Stimulated activated CD4-positive, alpha-beta T cell treated with anti-CD3 and anti-CD28 coated beads, Interleukin-12 subunit alpha, Interleukin-12 subunit beta, amount 100 ng/mL, for 4 hours (primary cell): ENCODE data around the gene JMJD7.

Experiments
- DNase-seq: peaks from one replicate; pipeline ENCODE4 v3.0.0-alpha.2; 2020

Gene JMJD7

DNA sequence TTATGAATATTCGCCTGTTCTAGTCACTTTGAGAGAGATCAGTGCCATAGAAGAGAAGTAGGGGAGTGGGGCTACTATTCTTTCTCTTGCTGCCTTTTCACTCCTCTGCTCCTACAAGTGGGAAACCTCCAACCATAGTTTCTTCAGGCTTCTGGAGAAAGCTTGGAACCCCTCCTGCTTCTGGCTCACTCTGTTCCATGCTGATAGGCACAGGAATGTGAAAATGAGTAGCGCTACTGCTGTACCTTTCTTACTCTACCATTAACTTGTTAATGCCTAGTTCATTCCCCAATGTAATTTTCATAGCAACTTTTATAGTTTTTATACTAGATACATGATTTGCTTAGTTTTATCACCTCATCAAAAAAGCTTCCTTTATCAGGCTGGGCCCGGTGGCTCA is 26.7 kb upstream of the JMJD7 start:
- DNase-seq, result no peak

GRCh38 chr15:41801850-41802455 is 25.9 kb upstream of the JMJD7 start:
- no peak for DNase-seq

GRCh38 chr15:41804361-41804760 is 23.5 kb upstream of the JMJD7 start:
- DNase-seq, result no peak

DNA sequence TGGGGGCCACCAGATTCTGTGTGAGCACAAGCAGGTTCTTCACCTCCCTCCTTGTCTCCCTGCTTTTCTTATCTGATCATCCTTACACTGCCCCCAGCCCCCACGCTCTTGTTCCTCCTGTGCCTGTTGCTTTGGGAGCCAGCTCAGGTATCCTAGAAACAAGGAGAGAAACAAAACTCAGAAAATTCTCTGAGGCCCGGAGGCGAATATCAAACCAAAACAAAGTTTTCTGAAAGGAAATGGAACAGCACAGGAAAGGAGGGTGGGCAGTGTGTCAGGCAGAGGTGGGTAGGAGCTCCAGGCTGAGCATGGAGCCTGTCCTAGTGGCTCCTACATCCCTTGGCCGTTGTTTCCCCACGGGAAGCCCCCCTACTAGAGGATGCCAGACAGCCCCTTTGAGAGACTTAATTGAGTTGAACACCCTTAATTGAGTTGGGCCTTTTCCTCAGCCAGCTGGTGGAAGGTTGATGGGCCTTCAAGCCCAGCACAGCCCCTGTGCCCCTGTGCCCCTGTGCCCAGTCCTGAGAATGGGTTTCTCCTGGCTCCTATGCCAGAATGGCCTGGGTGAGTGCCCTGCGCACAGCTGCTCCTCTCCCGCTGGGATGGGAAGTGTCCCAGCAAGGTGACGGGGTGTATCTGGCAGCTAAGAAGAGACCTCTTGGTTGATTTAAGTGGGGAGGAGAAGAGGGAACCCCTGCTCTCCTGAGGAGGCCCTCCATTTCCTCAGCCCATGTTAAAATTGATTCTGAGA is 22.8 kb upstream of the JMJD7 start:
- DNase-seq, result no peak

DNA sequence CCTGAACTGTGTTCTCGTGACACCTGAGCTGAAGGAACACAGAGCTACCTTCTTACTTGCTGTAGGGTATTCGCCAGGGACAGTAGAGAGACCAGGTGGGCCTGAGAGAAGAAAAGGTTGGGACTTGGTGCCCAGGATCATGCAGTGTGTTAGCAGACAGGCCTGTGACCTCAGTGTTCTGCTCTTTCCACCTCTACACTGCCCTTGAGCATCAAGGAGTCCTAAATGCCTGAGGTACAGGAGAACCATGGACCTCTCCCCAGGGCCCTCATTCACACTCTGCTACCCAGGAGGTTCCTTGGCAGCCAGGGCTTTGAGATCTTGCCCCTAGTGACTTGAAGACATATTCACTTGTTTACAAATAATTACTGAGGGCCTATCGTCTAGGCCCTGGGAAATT is 22.2 kb upstream of the JMJD7 start:
- DNase-seq, result no peak

GRCh38 chr15:41806291-41807181 is 21.4 kb upstream of the JMJD7 start:
- no peak for DNase-seq

DNA sequence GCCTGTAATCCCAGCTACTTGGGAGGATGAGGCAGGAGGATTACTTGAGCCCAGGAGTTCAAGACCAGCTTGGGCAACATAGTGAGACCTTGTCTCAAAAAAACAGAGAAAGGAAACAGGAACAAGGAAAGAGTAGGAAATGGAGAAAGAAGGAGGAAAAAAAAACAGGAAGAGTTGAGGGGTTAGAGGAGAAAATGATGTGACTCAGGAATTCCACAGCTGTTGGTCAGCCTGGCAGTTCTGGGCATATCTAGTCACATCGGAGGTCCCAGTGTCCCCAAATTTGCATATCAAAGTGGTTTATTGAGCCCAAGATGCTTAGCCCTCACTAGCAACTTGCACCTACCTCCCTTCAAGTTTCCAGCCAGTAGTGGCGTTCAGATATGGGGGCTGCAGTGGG is 18.8 kb upstream of the JMJD7 start:
- no peak for DNase-seq

DNA sequence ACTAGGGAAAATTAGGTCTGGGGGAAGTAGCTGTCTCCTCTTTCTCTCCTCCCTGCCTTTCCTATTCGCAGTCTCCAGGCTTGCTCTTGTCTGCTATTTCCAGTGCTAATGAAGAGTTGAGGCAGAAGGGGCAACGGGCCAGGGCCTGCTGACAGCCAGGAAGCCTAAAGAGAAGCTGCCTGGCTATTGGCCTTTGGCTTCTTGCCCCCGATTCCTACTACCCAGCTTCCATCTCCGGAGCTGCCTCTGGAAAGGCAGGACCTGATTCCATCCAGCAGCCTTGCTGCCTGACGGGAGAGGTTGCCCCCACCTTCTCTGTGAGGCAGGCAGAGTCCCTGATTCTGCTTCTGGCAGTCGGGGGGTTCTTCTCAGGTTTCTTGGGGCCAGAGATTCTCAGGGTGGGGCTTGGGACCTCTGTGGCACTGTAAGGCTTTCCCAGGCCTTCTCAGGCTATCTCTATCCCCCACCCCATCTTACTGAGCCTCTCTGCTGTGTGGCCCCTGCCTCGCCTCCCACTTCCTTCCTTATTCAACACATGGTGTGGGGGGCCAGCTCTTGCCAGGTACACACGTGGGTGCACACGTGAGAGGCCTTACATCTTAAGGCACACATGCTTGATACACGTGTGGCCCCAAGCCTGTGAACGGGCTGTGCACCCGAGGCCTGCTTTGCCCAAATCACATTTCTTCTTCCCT is 18.2 kb upstream of the JMJD7 start:
- DNase-seq, result no peak

DNA sequence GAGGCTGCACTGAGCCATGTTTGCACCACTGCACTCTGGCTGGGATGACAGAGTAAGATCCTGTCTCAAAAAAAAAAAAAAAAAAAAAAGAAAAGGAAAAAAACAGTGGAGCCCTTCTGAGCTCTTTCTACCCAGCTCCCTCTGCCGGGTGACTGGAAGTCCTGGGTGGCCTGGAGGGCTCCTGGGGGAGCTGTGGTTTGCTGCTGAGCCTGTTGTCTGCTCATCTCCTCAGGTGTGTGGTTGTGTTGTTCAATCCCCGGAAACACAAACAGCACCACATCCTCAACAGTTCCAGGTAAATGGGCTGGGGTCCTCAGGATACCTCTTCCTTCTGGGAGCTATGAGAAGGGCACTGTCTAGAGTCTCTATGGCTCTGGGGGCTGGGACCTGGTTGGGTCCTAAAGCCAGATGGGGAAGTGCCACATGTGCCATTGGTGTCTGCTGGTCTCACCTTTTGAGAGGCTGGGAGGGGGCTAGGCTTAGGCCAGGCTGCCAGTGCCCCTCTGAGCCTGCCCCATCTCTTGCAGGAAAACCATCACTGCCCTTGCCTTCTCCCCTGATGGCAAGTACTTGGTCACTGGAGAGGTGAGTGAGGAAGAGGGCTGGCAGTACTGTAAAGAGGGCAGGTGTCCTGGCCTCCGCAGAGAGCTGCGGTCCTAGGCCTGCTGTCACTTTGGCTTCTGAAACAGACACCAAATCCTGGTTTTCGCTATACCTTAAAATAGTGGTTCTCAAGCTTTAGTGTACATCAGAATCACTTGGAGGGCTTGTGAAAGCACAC is 17.1 kb upstream of the JMJD7 start:
- DNase-seq, result no peak

DNA sequence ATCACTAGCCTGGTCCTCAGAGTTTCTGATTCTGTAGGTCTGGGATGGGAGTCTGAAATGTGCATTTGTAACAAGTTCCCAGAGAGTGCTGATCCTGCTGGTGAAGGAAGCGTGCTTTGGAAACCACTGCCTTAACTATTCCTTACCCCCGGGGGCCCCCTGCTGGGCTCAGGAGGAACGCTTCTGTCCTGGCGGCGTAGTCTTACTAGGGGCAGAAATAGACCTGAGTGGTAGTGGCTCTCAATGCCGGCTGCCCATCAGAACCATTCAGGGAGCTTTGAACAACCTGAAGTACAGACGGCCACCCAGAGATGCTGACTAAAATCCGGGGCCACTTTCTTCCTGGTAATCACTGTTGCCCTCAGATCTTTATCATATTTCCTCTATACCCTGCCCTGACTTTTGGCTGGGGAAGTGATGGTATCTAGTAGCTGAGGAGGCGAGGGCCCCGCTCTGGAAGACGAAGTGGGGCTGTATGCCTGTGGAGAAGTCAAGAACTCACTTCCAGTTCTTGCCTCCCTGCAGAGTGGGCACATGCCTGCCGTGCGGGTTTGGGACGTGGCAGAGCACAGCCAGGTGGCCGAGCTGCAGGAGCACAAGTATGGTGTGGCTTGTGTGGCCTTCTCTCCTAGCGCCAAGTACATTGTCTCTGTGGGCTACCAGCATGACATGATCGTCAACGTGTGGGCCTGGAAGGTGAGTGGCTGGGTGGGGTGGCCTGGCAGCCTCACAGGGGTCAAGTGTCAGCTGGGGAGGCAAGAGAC is 16.3 kb upstream of the JMJD7 start:
- DNase-seq, result peak; percentile 71

GRCh38 chr15:41812820-41813375 is 15.0 kb upstream of the JMJD7 start:
- no peak for DNase-seq

DNA sequence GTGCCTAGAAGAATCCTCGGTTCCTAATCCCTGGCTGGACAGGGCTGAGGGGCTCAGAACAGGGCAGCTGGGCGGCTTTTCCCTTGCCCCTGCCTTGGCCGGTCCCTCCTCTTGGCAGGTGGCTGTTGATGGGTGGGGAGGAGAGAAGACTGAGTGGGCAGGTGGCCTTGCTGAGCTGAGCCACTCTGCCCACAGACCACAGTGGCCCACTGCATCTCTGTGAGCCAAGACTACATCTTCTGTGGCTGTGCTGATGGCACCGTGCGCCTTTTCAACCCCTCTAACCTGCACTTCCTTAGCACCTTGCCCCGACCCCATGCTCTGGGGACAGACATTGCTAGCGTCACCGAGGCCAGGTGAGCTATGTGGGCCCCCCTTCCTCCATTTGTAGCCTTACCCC is 14.5 kb upstream of the JMJD7 start:
- DNase-seq, result no peak

GRCh38 chr15:41814534-41814933 is 13.4 kb upstream of the JMJD7 start:
- no peak for DNase-seq

DNA sequence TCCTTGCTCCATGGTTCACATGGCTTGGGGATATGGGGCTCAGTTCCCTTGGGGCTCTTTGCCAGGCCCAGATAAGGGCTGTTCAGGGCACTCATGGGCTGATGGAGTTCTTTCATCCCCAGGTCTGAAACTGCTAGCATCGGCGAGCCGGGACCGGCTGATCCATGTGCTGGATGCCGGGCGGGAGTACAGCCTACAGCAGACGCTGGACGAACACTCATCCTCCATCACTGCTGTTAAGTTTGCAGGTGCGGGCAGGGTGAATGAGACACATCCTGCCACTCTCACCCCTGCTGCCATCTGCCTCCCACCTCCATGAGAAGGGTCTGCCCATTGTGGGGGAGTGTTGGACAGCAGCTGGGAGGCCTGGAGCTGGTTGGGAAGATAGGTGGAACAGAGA is 11.1 kb upstream of the JMJD7 start:
- DNase-seq, result no peak

DNA sequence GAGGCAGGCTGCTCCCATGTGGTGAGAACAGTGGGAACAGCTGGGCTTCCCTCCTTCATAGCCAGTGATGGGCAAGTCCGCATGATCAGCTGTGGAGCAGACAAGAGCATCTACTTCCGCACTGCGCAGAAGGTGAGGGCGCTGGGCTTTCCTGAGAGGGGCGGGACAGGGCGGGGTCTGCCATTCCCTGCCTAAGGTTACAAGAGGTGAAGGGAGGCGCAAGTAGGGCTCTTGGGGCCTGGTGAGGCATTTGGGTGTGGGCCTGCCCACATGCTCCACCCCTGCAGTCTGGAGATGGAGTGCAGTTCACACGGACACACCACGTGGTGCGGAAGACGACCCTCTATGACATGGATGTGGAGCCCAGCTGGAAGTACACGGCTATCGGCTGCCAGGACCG is 10.6 kb upstream of the JMJD7 start:
- no peak for DNase-seq

DNA sequence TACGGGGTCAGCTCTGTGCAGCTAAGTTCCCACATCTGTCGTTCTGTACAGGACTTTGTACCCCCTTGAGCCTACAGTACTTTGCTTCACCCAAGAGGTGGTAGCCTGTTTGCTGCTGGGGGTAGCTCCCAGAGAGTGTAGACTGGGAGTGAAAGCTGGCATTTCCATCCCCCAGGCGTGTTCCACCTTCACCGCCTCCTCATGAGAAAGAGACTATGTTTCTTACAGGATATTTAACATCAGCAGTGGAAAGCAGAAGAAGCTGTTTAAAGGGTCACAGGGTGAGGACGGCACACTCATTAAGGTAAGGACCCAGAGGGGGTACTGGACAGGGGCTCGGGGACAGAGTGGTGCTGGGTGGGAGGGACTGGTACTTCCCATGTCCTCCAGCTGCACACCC is 10.1 kb upstream of the JMJD7 start:
- no peak for DNase-seq

- no peak for DNase-seq
Observed at GRCh38 chr15:41819455-41820050, 8.3 kb upstream of the JMJD7 start.

GRCh38 chr15:41820791-41821423 is 7.0 kb upstream of the JMJD7 start:
- no peak for DNase-seq

GRCh38 chr15:41821831-41822230 is 6.1 kb upstream of the JMJD7 start:
- no peak for DNase-seq

DNA sequence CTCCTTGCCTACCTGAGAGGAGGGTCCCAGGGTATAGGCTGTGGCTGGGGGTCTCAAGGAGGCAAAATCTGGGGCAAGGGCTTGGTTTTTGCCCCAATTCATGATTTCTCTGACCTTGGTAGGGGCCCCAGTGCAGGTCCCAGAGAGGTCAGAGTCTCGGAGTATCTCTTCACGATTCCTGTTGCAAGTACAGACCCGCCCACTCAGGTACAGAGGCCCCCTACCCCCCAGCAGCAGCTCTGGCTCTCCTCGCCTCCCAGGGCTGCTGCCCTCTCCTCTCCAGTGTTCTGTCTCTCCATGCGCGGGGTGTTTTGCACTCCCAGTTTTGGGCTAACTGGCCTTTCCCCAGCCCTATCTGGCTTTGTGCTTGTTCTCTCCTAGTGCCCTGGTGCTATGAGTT is 5.4 kb upstream of the JMJD7 start:
- no peak for DNase-seq
